GM12864 (cell line): ENCODE results near the gene HTRA1.

ENCODE experiments used
- DNase-seq: peaks from one replicate; pipeline ENCODE4 v3.0.0-alpha.2; 2011; ENCODE audit warnings: low read depth
- H3K4me3 ChIP-seq: 2 replicates; pipeline ENCODE4 v1.5.1; 2011; ENCODE audit warnings: mild to moderate bottlenecking, low read depth, low read length, control low read depth
- TF ChIP-seq, protein P1 (sequence below): IDR thresholded peaks from 2 replicates; pipeline ENCODE4 v1.5.1; 2011; ENCODE audit warnings: low read depth, mild to moderate bottlenecking, moderate library complexity, low read length, control low read depth, inconsistent platforms; ENCODE audit errors: missing control alignments

HTRA1 gene

DNA sequence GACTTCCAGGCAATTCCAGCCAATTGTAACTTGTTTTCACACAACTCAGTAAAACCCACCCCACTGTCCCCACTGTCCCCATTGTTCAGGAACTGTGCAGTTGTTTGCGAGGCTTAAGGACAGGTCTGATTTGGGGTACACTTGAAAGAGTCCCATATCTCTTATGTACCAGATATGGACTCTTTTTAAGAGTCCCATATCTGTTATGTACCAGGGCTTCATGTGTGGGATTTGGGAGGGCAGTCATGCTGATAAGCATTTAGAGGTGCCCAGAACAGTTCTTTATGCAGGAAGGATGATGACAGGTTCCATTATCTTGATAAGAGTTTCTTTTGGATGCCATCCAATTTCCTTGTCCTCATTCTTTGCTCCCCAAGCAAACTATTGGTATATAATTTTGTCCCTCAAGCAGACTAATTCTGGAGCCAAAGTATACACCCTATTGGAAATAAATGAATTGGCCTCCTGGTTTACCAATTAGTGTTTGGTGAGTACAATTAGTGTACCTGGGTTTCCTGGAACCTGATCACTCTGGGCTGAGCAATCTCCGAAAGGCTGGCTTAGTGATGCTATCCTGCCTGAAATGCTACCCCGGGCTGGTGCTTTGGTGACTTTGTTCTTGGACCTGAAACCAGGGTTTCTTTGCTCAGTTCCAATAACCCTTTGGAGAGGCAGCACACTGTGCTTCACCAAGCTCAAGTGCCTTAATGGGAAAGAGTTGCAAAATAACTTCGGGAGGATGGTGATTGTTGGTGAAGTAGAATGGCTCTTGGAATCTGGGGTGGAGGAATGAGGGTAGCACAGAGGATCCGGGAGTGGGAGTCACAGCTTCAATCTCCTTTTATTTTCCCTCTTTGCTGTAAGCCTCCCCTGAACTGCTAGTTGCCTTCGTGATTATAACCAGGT is 93.0 kb downstream of the HTRA1 start:
- TF ChIP-seq, protein P1, sequence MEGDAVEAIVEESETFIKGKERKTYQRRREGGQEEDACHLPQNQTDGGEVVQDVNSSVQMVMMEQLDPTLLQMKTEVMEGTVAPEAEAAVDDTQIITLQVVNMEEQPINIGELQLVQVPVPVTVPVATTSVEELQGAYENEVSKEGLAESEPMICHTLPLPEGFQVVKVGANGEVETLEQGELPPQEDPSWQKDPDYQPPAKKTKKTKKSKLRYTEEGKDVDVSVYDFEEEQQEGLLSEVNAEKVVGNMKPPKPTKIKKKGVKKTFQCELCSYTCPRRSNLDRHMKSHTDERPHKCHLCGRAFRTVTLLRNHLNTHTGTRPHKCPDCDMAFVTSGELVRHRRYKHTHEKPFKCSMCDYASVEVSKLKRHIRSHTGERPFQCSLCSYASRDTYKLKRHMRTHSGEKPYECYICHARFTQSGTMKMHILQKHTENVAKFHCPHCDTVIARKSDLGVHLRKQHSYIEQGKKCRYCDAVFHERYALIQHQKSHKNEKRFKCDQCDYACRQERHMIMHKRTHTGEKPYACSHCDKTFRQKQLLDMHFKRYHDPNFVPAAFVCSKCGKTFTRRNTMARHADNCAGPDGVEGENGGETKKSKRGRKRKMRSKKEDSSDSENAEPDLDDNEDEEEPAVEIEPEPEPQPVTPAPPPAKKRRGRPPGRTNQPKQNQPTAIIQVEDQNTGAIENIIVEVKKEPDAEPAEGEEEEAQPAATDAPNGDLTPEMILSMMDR, result no peak
- no peak for DNase-seq
- no peak overlapping the region for H3K4me3 ChIP-seq

DNA sequence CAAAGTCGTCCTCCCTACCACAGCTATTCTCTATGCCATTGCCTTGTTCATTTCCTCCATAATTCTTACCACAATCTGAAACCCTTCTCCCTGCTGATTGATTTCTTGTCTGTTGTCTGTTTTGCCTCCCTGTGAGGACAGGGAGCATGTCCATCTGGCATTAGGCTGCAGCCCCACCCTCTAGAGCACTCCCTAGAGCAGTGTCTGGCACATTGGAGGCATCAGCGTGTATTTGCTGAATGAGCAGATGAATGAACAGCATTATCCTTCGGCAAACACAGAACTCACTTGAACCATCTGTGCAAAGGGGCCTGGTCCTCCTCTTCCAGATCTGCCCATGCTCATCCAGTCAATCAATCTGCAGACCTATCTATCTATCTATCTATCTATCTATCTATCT is 94.1 kb downstream of the HTRA1 start:
- no peak for DNase-seq
- TF ChIP-seq, protein P1, result no peak
- no peak overlapping the region for H3K4me3 ChIP-seq

DNA sequence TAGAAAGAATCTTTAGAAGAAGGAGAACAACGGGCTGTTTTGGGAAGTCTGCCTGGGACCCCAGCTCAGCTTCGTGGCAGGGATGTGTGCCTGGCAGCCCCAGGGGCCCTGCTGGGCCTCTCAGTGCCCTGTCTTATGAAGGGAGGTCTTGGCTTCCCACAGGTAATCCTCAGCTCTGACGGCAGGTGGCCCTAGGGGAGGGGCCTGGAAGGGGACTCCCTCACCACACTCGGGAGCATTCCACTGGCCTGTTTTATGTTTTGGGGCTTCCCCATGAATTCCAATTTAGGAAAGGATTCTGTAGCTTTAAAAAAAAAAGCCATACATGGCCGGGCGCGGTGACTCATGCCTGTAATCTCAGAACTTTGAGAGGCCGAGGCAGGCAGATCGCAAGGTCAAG is 96.2 kb downstream of the HTRA1 start:
- DNase-seq, result no peak
- no peak overlapping the region for H3K4me3 ChIP-seq
- TF ChIP-seq, protein P1, result no peak

DNA sequence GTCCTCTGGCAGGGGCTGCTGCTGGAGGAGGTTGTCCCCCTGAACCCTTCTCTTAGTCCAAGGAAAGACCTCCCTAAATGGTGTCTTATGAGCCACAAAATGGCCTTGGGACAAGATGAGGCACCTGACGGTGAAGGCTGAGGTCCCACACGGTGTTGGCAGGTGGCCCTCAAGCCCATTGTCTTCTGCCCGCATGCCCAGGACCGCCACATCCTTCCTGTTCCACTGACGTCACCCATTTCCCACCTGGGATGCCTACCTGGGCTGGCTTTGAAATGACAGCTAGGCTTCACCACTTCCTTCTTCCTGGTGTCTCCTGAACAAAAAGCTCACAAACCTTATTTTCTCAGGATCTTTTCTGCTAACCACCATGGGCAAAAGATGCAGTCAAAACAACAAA is 97.1 kb downstream of the HTRA1 start:
- H3K4me3 ChIP-seq, result no peak overlapping the region
- no peak for DNase-seq
- TF ChIP-seq, protein P1, result no peak

DNA sequence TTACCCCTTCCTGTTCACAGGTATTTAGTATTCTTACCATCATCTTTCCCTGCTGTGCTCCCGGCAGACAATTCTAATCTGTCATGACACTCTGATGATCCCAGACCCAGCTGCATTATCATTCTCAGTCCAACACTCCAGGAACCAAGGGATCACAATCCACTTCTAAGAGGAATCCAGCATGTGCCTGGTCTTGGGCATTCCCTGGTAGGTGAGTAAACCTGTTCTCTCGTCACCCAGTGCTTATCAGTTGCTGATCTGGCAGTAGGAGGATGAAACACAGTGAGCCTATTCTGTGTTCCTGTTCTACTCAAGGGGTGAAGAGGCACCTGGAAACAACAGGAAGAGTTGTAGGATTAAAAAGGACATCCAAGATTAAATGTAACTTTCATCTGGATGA is 97.9 kb downstream of the HTRA1 start:
- TF ChIP-seq, protein P1, result no peak
- DNase-seq, result no peak
- H3K4me3 ChIP-seq, result no peak overlapping the region

DNA sequence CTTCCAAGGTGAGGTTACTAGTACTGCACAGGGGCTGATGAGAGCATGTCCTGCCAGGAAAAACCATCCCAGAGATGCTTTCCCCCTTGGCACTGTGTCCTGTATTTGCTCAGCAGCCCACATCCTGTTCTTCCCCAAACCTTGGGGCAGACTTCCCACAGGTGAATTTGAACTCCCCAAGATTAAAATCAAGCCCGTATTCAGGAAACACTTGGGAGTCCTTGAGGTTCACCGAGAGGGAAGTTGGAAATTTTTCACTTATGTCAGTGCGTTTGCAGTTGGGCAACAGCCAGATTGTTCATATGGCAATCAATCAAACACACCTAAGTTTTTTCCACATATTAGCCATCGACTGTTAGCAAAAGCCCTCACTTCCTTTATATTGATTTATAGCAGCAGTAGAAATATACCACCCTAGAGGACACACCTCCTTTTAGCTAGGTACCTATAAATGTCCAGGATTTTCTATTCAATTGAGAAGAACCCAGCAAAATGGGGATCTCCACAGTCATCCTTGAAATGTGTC is 99.0 kb downstream of the HTRA1 start, which contains the start of gene DMBT1:
TSS of gene DMBT1 (plus strand) at position 476 of the 526 bp plus-strand sequence. CDS start at position 493, 17 bp downstream.
- no peak within 1 kb of the TSS for H3K4me3 ChIP-seq
- DNase-seq, result no peak
- TF ChIP-seq, protein P1, result no peak

DNA sequence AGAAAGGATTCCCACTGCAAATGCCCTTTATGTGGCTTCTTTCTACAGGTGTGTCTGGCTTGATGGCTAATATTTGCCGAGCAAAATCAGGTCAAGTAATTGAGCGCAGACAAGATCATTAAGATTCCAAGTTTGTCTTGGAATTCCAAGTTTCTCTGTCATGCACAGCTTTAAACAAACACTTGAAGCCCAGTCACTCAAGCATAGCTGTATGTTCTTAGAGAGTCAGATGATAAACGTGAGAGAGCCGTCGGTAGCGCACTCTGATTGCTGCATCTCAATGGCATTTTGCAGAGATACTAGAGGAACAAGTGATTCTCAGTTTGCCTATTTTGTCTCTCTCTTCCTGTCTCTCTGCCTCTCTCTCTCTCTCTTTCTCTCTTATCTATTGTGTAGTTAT is 99.9 kb downstream of the HTRA1 start:
- TF ChIP-seq, protein P1, result no peak
- H3K4me3 ChIP-seq, result no peak overlapping the region
- DNase-seq, result no peak
